Measurements from ENCODE around the gene STMN1.

- TF ChIP-seq, protein P1, sequence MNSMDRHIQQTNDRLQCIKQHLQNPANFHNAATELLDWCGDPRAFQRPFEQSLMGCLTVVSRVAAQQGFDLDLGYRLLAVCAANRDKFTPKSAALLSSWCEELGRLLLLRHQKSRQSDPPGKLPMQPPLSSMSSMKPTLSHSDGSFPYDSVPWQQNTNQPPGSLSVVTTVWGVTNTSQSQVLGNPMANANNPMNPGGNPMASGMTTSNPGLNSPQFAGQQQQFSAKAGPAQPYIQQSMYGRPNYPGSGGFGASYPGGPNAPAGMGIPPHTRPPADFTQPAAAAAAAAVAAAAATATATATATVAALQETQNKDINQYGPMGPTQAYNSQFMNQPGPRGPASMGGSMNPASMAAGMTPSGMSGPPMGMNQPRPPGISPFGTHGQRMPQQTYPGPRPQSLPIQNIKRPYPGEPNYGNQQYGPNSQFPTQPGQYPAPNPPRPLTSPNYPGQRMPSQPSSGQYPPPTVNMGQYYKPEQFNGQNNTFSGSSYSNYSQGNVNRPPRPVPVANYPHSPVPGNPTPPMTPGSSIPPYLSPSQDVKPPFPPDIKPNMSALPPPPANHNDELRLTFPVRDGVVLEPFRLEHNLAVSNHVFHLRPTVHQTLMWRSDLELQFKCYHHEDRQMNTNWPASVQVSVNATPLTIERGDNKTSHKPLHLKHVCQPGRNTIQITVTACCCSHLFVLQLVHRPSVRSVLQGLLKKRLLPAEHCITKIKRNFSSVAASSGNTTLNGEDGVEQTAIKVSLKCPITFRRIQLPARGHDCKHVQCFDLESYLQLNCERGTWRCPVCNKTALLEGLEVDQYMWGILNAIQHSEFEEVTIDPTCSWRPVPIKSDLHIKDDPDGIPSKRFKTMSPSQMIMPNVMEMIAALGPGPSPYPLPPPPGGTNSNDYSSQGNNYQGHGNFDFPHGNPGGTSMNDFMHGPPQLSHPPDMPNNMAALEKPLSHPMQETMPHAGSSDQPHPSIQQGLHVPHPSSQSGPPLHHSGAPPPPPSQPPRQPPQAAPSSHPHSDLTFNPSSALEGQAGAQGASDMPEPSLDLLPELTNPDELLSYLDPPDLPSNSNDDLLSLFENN (IDR thresholded peaks at IDR 0.05; ENCODE audit: low read depth in 2 of 2, low read length in 2 of 2), result no peak
- TF ChIP-seq CHD4 (IDR thresholded peaks at IDR 0.05; ENCODE audit: insufficient read depth, insufficient replicate concordance, low read depth, low read length, poor library complexity, severe bottlenecking) (no peak), ZSCAN29 (IDR thresholded peaks at IDR 0.05) (no peak), CBFB (CRISPR knock-in tag; IDR thresholded peaks at IDR 0.05) (no peak), ZNF133 (CRISPR knock-in tag; IDR thresholded peaks at IDR 0.05) (no peak), HDGF (IDR thresholded peaks at IDR 0.05) (no peak), MAX (CRISPR knock-in tag; IDR thresholded peaks at IDR 0.05) (no peak), FOXM1 (IDR thresholded peaks at IDR 0.05; ENCODE audit: low read depth) (no peak), FOXM1 (CRISPR knock-in tag; IDR thresholded peaks at IDR 0.05; ENCODE audit: low read depth) (no peak), ZBTB8A (IDR thresholded peaks at IDR 0.05; ENCODE audit: partially characterized antibody) (no peak)
Observed at GRCh38 chr1:25872713-25873112, 33.5 kb downstream of the STMN1 start.
